HG03565 (cell line): Measurements from ENCODE around the gene NFKBIE.

Source experiments
- ATAC-seq: cut with Tn5 transposase; IDR thresholded peaks from one replicate; pipeline ENCODE4 v1.9.1; 2021; ENCODE audit warnings: mild to moderate bottlenecking, moderate library complexity; ENCODE audit not compliant: unreplicated experiment

The NFKBIE gene

GRCh38 chr6:44217332-44218143, 47.8 kb downstream of the NFKBIE start:
- no peak for ATAC-seq

DNA sequence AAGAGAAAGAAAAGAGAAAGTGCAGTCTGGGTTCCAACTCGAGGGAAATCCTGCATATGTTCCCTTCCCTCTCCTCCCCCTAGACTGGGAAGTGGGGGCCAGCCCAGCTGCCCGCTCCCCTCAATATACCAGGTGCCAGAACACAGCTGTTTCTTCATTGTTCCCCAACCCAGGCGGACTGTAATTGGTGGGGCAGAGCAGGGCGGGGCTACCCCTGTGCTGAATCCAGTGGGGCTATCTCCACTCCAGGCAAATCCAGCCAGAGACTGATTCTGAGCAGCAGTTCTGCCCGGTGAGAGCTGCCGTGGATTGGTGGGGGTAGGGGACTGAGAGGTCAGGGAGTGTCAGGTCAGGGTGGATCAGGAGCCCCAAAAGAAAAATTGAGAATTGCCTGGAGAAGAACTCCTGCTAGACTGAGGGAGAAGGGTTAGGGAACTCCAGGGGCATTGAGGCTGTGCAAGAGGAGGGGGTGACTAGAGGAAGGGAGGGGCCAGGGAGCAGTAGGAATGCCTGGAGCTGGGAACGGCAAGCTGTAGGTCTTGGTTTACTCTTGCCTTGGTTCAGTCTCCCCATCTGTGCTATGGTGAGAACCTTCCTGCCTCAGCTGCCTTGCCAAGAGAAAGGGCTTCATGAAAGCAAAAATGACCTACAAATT, 48.5 kb downstream of the NFKBIE start, which contains the start of gene MYMX:
TSS of gene MYMX (plus strand) at position 250 of the 655 bp plus-strand sequence. CDS start 546 bp downstream, outside the sequence.
- ATAC-seq: no peak

DNA sequence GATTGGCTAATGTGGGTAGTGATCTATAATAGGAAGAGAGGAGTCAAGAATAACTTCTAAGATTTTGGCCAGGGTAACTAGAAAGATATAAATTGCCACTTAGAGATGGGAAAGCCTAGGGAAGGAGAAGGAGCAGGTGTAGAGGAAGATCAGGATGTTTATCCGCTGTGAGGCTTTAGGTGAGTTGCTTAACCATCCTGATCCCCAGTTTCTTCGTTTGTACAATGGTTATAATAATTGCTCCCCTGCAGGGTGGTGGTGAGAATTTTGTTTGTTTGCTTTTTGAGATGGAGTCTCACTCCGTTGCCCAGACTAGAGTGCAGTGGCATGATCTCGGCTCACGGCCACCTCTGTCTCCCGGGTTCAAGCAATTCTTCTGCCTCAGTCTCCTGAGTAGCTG, 51.0 kb downstream of the NFKBIE start:
- no peak for ATAC-seq

- ATAC-seq: no peak
These were observed 54.1 kb downstream of the NFKBIE start for GRCh38 chr6:44211284-44211683.
